RWPE1 (cell line): Measurements from ENCODE around the gene NCOR2.

Experiments
- CTCF ChIA-PET: fragments of 350-600 bp; sonication (Branson Sonifier 250); formaldehyde crosslinking; extraction: SDS; loops from one replicate; lab custom pipeline; 2021; lab: Yijun Ruan, JAX
- POLR2A ChIA-PET: fragments of 400-600 bp; formaldehyde crosslinking; extraction: SDS; loops from one replicate; lab custom pipeline; 2020; ENCODE audit warnings: antibody characterized with exemption; ENCODE audit not compliant: low non-redundant PET; lab: Yijun Ruan, JAX
- DNase-seq: peaks from one replicate; pipeline ENCODE4 v3.0.0; 2012; ENCODE audit warnings: low spot score
- H3K27ac ChIP-seq: fragments of 450-650 bp; 2 replicates; pipeline ENCODE4 v1.5.1; 2017
- TF ChIP-seq, protein P1 (sequence below): fragments of 450-650 bp; conservative IDR thresholded peaks from 2 replicates; pipeline ENCODE4 v1.5.1; 2017; ENCODE audit warnings: low read depth, mild to moderate bottlenecking

Gene NCOR2

GRCh38 chr12:124543052-124543589 lies 24.3 kb downstream of the NCOR2 start:
- peak overlapping the region; percentile 73 for H3K27ac ChIP-seq
- TF ChIP-seq, protein P1, sequence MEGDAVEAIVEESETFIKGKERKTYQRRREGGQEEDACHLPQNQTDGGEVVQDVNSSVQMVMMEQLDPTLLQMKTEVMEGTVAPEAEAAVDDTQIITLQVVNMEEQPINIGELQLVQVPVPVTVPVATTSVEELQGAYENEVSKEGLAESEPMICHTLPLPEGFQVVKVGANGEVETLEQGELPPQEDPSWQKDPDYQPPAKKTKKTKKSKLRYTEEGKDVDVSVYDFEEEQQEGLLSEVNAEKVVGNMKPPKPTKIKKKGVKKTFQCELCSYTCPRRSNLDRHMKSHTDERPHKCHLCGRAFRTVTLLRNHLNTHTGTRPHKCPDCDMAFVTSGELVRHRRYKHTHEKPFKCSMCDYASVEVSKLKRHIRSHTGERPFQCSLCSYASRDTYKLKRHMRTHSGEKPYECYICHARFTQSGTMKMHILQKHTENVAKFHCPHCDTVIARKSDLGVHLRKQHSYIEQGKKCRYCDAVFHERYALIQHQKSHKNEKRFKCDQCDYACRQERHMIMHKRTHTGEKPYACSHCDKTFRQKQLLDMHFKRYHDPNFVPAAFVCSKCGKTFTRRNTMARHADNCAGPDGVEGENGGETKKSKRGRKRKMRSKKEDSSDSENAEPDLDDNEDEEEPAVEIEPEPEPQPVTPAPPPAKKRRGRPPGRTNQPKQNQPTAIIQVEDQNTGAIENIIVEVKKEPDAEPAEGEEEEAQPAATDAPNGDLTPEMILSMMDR, result no peak
- CTCF ChIA-PET, result no interaction called here
- no peak for DNase-seq
- POLR2A ChIA-PET, result no interaction called here

GRCh38 chr12:124542021-124542949 lies 25.1 kb downstream of the NCOR2 start:
- no peak for DNase-seq
- TF ChIP-seq, protein P1, result no peak
- POLR2A ChIA-PET, result no interaction called here
- CTCF ChIA-PET, result no interaction called here
- H3K27ac ChIP-seq, result peak overlapping the region; percentile 73

DNA sequence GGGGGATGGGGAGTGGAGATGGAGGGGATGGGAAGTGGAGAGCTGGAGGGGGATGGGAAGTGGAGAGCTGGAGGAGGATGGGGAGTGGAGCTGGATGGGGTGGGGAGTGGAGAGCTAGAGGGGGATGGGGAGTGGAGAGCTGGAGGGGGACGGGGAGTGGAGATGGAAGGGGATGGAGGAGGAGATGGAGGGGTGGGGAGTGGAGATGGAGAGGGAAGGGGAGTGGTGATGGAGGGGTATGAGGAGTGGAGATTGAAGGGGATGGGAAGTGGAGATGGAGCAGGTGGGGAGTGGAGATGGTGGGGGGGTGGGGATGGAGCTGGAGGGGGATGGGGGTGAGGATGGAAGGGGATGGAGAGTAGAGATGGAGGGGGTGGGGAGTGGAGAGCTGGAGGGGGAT lies 26.1 kb downstream of the NCOR2 start:
- POLR2A ChIA-PET, result no interaction called here
- CTCF ChIA-PET, result interaction anchor here (0.6 kb wide), 1 partner anchor 81 kb away, joined by 3 read pairs; no protein-coding TSS in a partner anchor
- TF ChIP-seq, protein P1, result no peak
- no peak overlapping the region for H3K27ac ChIP-seq
- DNase-seq, result no peak

DNA sequence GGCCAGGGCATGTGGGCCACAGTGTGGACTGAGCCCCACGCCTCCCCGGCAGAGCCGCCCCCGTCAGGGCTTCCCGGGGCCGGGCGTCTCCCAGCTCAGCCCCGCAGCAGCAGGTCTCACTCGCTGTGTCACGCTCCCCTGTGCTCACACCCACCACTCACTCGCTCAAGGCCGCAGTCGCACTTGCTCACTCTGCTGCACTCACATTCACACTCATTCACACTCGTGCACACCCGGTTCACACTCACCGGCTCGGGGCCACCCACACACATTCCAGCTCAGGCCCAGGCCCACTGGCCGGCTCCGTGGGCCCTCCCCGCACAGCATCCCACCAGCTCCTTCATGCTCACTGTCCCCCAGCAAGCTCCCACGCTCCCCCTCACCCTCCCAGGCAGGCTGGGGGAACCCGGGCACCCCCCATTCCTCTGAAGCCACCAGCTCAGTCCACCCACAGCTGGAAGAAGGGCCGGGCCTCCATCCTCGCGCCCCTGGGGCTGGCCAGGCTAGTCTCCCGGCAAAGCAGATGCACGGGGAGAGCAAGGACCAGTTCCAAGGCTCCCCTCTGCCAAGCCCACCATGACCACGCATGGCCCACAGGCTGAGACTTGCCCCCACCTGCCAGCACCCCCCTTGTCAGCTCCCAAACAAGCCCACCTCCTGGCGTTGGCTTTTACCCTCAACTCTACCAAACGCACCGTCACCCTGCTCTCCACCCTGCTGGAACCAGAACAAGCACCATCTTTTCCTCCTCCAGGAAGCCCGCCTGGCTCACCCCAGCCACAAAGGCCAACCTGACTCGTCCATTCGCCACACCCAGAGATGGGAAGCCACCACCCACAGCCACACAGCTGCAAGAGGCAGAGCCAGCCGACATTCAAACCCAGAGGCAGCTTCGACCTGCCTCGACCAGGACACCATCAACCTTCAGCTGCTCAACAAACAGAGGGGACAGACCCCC lies 28.0 kb downstream of the NCOR2 start:
- TF ChIP-seq, protein P1, result no peak
- DNase-seq, result no peak
- ChIA-PET POLR2A (no interaction called here), CTCF (interaction anchor here (0.6 to 1.1 kb wide), 2 partner anchors 12 to 181 kb away, joined by 4 read pairs; no protein-coding TSS in a partner anchor)
- H3K27ac ChIP-seq, result peak overlapping the region; percentile 67

GRCh38 chr12:124538194-124539082 lies 29.0 kb downstream of the NCOR2 start:
- TF ChIP-seq, protein P1, result no peak
- no peak for DNase-seq
- ChIA-PET POLR2A (no interaction called here), CTCF (interaction anchor here (0.6 kb wide), 2 partner anchors 12 to 35 kb away, joined by 3 to 4 read pairs; no protein-coding TSS in a partner anchor)
- H3K27ac ChIP-seq, result peak overlapping the region; percentile 67
